Mammary epithelial cell (primary cell): ENCODE measurements around the gene KDM7A.

Experiments used
- EZH2 ChIP-seq: IDR thresholded peaks from 2 replicates; pipeline ENCODE4 v1.6.1; 2012; ENCODE audit warnings: low read length, inconsistent platforms, borderline replicate concordance
- TF ChIP-seq, protein P1 (sequence below), 2 donors: IDR thresholded peaks in 1 of 2; conservative IDR thresholded peaks in 1 of 2; 2 replicates each; pipeline ENCODE4 v1.5.1; 2011 to 2012; ENCODE audit warnings: inconsistent platforms in 2 of 2, low read length in 2 of 2, mild to moderate bottlenecking in 2 of 2, control low read depth in 1 of 2, low read depth in 1 of 2; ENCODE audit not compliant: insufficient read depth in 1 of 2; ENCODE audit errors: extremely low read depth in 1 of 2

GRCh38 chr7:140078392-140078791 lies 98.4 kb downstream of the KDM7A start:
- TF ChIP-seq EZH2, result no peak
- TF ChIP-seq, protein P1, sequence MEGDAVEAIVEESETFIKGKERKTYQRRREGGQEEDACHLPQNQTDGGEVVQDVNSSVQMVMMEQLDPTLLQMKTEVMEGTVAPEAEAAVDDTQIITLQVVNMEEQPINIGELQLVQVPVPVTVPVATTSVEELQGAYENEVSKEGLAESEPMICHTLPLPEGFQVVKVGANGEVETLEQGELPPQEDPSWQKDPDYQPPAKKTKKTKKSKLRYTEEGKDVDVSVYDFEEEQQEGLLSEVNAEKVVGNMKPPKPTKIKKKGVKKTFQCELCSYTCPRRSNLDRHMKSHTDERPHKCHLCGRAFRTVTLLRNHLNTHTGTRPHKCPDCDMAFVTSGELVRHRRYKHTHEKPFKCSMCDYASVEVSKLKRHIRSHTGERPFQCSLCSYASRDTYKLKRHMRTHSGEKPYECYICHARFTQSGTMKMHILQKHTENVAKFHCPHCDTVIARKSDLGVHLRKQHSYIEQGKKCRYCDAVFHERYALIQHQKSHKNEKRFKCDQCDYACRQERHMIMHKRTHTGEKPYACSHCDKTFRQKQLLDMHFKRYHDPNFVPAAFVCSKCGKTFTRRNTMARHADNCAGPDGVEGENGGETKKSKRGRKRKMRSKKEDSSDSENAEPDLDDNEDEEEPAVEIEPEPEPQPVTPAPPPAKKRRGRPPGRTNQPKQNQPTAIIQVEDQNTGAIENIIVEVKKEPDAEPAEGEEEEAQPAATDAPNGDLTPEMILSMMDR (conservative IDR thresholded peaks at IDR 0.05 in 1 of 2, IDR thresholded peaks at IDR 0.05 in 1 of 2; ENCODE audit: extremely low read depth in 1 of 2, insufficient read depth in 1 of 2, low read depth in 1 of 2, low read length in 2 of 2), result no peak
